K562 (cell line): ENCODE data around the gene MACROD2. TPM values are rescaled to one million over a fixed set of nuclear protein-coding genes. Genes with fewer than 3 reads are reported as not detected.

Experiments used
- ATAC-seq: fragments of 200-7000 bp; cut with Tn5 transposase; 3 replicates; pipeline ENCODE4 v1.9.1; 2020; ENCODE audit warnings: moderate library complexity
- BruUV-seq: library from RNA; stranded (reverse); fragments of 400-500 nt; replicated peaks from 2 replicates; lab custom pipeline; 2021; lab: Mats Ljungman, UMichigan
- CTCF ChIA-PET: fragments of 300-600 bp; formaldehyde crosslinking; extraction: SDS; loops from one replicate; lab custom pipeline; 2021; ENCODE audit warnings: low intra/inter-chr PET ratio; lab: Yijun Ruan, JAX
- POLR2A ChIA-PET: fragments of 300-600, 350-650 bp; sonication (Branson Sonifier 250); formaldehyde crosslinking; extraction: SDS; loops from one replicate; lab custom pipeline; 2021; ENCODE audit warnings: antibody characterized with exemption, inconsistent platforms; lab: Yijun Ruan, JAX
- DNase-seq, 4 experiments: peaks; one replicate each; pipeline versions ENCODE4 v3.0.0 to v3.0.0-alpha.2; 2011 to 2018; ENCODE audit warnings: low spot score in 3 of 4, mixed read lengths in 3 of 4; ENCODE audit errors: extremely low read depth in 1 of 4
- FAIRE-seq: peaks from 2 replicates; lab custom pipeline; 2011; peaks lifted over from hg19 to GRCh38; lab: Jason Lieb, UNC
- H2AFZ ChIP-seq: 2 replicates; pipeline ENCODE4 v1.6.0; 2011; ENCODE audit warnings: low read depth, low read length, control low read depth, inconsistent platforms
- H3K27ac ChIP-seq: fragments of 200-600 bp; 3 replicates; pipeline ENCODE4 v1.8.0; 2011; ENCODE audit warnings: low read depth, mild to moderate bottlenecking, control low read depth, inconsistent platforms, low read length, moderate library complexity, mixed read lengths; ENCODE audit errors: extremely low read depth
- H3K27me3 ChIP-seq, 2 experiments: fragments of 300-600 bp in 1 of 2; 2 replicates in 1 of 2; 3 replicates in 1 of 2; pipeline versions ENCODE4 v1.6.0 to v1.8.0; 2011; ENCODE audit warnings: inconsistent platforms in 2 of 2, low read length in 2 of 2, mild to moderate bottlenecking in 1 of 2, mixed read lengths in 1 of 2, moderate library complexity in 1 of 2; ENCODE audit not compliant: control insufficient read depth in 2 of 2, insufficient read depth in 2 of 2
- H3K36me3 ChIP-seq: fragments of 300-600 bp; 3 replicates; pipeline ENCODE4 v1.8.0; 2011; ENCODE audit warnings: mild to moderate bottlenecking, low read length, inconsistent platforms; ENCODE audit not compliant: control insufficient read depth, insufficient read depth
- H3K4me1 ChIP-seq, 2 experiments: fragments of 200-600 bp in 1 of 2; replicated peaks in 1 of 2; 2 replicates in 1 of 2; 3 replicates in 1 of 2; pipeline versions ENCODE4 v1.5.1 to v1.8.0; 2011; ENCODE audit warnings: inconsistent platforms in 2 of 2, low read length in 2 of 2, mild to moderate bottlenecking in 1 of 2, mixed read lengths in 1 of 2, moderate library complexity in 1 of 2; ENCODE audit not compliant: control insufficient read depth in 2 of 2, insufficient read depth in 2 of 2
- H3K4me2 ChIP-seq: 2 replicates; pipeline ENCODE4 v1.6.1; 2011; ENCODE audit warnings: low read length, control low read depth, inconsistent platforms, mixed read lengths; ENCODE audit not compliant: insufficient read depth
- H3K4me3 ChIP-seq: fragments of 200-600 bp; sonication (generic), shearing (Covaris generic); 2 replicates; pipeline ENCODE4 v1.5.1; 2016; ENCODE audit warnings: control low read depth, inconsistent platforms
- H3K79me2 ChIP-seq: fragments of 200-600 bp; 3 replicates; pipeline ENCODE4 v1.8.0; 2011; ENCODE audit warnings: low read length, inconsistent platforms; ENCODE audit not compliant: control insufficient read depth, insufficient read depth
- H3K9ac ChIP-seq, 2 experiments: 2 replicates each; pipeline versions ENCODE4 v1.6.0 to v1.6.1; 2011; ENCODE audit warnings: low read depth in 2 of 2, low read length in 2 of 2, control low read depth in 1 of 2, inconsistent platforms in 1 of 2, mild to moderate bottlenecking in 1 of 2, mixed read lengths in 1 of 2; ENCODE audit not compliant: insufficient read depth in 1 of 2
- H3K9me1 ChIP-seq: one replicate; pipeline ENCODE4 v1.6.0; 2011; ENCODE audit warnings: inconsistent platforms, mild to moderate bottlenecking, low read length, moderate library complexity; ENCODE audit not compliant: control insufficient read depth, insufficient read depth
- H3K9me3 ChIP-seq: replicated peaks from 2 replicates; pipeline ENCODE4 v1.5.1; 2011; ENCODE audit warnings: low read depth, low read length, inconsistent platforms; ENCODE audit not compliant: control insufficient read depth, insufficient read depth
- H4K20me1 ChIP-seq: replicated peaks from 2 replicates; pipeline ENCODE4 v1.6.1; 2011; ENCODE audit warnings: low read length, inconsistent platforms, mixed read lengths; ENCODE audit not compliant: control insufficient read depth, insufficient read depth
- COPS2 ChIP-seq: fragments of 450-650 bp; conservative IDR thresholded peaks from 2 replicates; pipeline ENCODE4 v1.6.1; 2016; ENCODE audit warnings: mild to moderate bottlenecking, moderate library complexity
- EHMT2 ChIP-seq: fragments of 450-650 bp; IDR thresholded peaks from 2 replicates; pipeline ENCODE4 v1.6.1; 2018; ENCODE audit warnings: antibody characterized with exemption
- GATA2 ChIP-seq: sonication (generic); formaldehyde crosslinking; IDR thresholded peaks from 2 replicates; pipeline ENCODE4 v1.4.0; 2020; ENCODE audit warnings: mild to moderate bottlenecking, missing genetic modification reagents
- GMEB1 ChIP-seq: fragments of 250-450 bp; sonication (Bioruptor Pico); IDR thresholded peaks from 2 replicates; pipeline ENCODE4 v1.4.0; 2020; ENCODE audit warnings: mild to moderate bottlenecking
- HNRNPK ChIP-seq: fragments of 200-400 bp; formaldehyde crosslinking; IDR thresholded peaks from one replicate; pipeline ENCODE4 v1.6.1; 2018; ENCODE audit warnings: mild to moderate bottlenecking, low read depth, low read length; ENCODE audit not compliant: poor library complexity, severe bottlenecking
- JUNB ChIP-seq: fragments of 450-650 bp; formaldehyde crosslinking; conservative IDR thresholded peaks from 2 replicates; pipeline ENCODE4 v1.4.0; 2020; ENCODE audit warnings: mild to moderate bottlenecking
- PHB2 ChIP-seq: fragments of 450-650 bp; IDR thresholded peaks from 2 replicates; pipeline ENCODE4 v1.6.1; 2017; ENCODE audit warnings: low read depth
- RFX7 ChIP-seq: fragments of 250-450 bp; sonication (Bioruptor Pico); IDR thresholded peaks from 2 replicates; pipeline ENCODE4 v1.5.1; 2021; ENCODE audit warnings: mild to moderate bottlenecking
- SMAD4 ChIP-seq: fragments of 250-450 bp; sonication (Bioruptor Pico); conservative IDR thresholded peaks from 2 replicates; pipeline ENCODE4 v1.8.0; 2021; ENCODE audit warnings: inconsistent platforms, mild to moderate bottlenecking, moderate library complexity
- TOE1 ChIP-seq, 2 experiments: fragments of 450-650 bp in 1 of 2; sonication (generic) in 1 of 2; formaldehyde crosslinking in 1 of 2; IDR thresholded peaks; 2 replicates each; pipeline versions ENCODE4 v1.7.1 to v1.8.0; 2016 to 2022; ENCODE audit warnings: borderline replicate concordance in 2 of 2, mild to moderate bottlenecking in 2 of 2, antibody characterized with exemption in 1 of 2, inconsistent platforms in 1 of 2, low read depth in 1 of 2, missing genetic modification reagents in 1 of 2, moderate library complexity in 1 of 2
- ZFP30 ChIP-seq: fragments of 250-450 bp; sonication (Bioruptor Pico); IDR thresholded peaks from 2 replicates; pipeline ENCODE4 v1.8.0; 2022; ENCODE audit warnings: moderate library complexity, mild to moderate bottlenecking, inconsistent platforms, borderline replicate concordance
- ZNF707 ChIP-seq: fragments of 250-450 bp; sonication (Bioruptor Pico); conservative IDR thresholded peaks from 2 replicates; pipeline ENCODE4 v1.8.0; 2022; ENCODE audit warnings: inconsistent platforms, mild to moderate bottlenecking, moderate library complexity
- ZNF75A ChIP-seq: fragments of 450-650 bp; formaldehyde crosslinking; IDR thresholded peaks from 2 replicates; pipeline ENCODE4 v1.4.0; 2020; ENCODE audit warnings: mild to moderate bottlenecking
- WGBS: fragments of 100-300 bp; shearing (Covaris generic); methylation state at CpG from one replicate; pipeline ENCODE4 v1.1.6; 2016; ENCODE audit warnings: low coverage, mixed read lengths; ENCODE audit not compliant: insufficient coverage; ENCODE audit errors: missing lambda C conversion rate; 5-methylcytosine and 5-hydroxymethylcytosine counted together
- in situ Hi-C: fragments of 300-500 bp; cut with MboI; formaldehyde crosslinking; loops from 4 replicates; pipeline ENCODE4 v1.15.0; 2018; ENCODE audit warnings: inconsistent platforms, mixed read lengths
- intact Hi-C: fragments of 100-400 bp; cut with micrococcal nuclease; formaldehyde crosslinking; loops from 2 replicates; pipeline ENCODE4 v1.14.2; 2022
- polyA plus RNA-seq, 8 experiments: library from polyadenylated mRNA; depleted of rRNA in 4 of 8; stranded (reverse) in 5 of 8; unstranded in 3 of 8; fragments of >200 nt; fragmentation: Nextera tagmentation in 2 of 8; fragmentation: Illumina TruSeq in 1 of 8; extraction: Ambion mirVana in 2 of 8; extraction: Trizol in 1 of 8; gene quantifications; 2 replicates each; pipeline versions ENCODE4 v1.2.1 to v1.2.3, GENCODE V29; 2011 to 2014; ENCODE audit warnings: inconsistent platforms in 1 of 8, missing spikeins in 1 of 8
- total RNA-seq, 7 experiments: library from RNA; depleted of rRNA in 6 of 7; stranded (reverse); fragments of >200 nt in 6 of 7; fragmentation: Illumina TruSeq in 2 of 7; extraction: Trizol in 2 of 7; gene quantifications; 2 replicates each; pipeline versions ENCODE4 v1.2.1 to v1.2.3, GENCODE V29; 2011 to 2021; ENCODE audit warnings: low replicate concordance in 1 of 7
- TF ChIP-seq, protein P1 (sequence below), 2 experiments: fragments of 450-650 bp; IDR thresholded peaks; 2 replicates each; pipeline ENCODE4 v1.6.1; 2016
- TF ChIP-seq, protein P2 (sequence below): sonication (generic); formaldehyde crosslinking; IDR thresholded peaks from 2 replicates; pipeline ENCODE4 v1.8.0; 2023; ENCODE audit warnings: missing genetic modification reagents, mild to moderate bottlenecking, borderline replicate concordance

Gene MACROD2
- total and polyA plus RNA-seq, 9 of the 15 experiments (the other 6 are each of a cell fraction or from before 2014, with no cell fraction given): not detected

DNA sequence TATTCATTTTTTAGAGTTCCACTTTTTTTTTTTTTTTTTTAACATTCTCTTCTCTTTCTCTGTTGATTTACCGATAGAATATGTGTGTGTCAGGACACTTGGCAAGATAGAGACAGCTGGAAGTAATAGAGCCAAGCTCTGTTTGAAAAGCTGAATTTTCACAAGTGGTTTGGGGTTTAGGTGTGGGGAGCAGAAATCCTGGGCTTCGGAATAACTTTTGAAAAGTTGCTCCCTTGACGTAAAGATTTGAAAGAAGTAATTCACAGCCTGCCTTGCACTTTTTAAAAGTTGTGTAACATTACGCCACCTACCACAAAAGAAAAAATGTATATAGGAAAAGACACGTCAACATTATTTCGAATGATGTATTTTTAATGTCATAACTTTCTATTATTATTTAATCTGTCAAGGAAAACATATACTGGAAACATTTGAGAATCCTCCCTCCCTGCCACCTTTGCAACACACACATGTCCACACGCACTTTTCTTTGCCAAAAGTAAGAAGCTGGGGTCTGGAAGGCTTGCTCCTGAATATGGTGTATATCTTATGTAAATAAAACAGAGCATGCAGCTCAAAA is 1660.1 kb downstream of the MACROD2 start:
- Histone ChIP-seq H3K9me1 (no peaks in the 10 kb centered on the region), H3K9me3 (no peaks in the 10 kb centered on the region), H3K4me1 (no peaks in the 10 kb centered on the region), H3K27ac (no peak overlapping the region), H3K36me3 (no peaks in the 10 kb centered on the region), H3K27me3 (no peaks in the 10 kb centered on the region), H4K20me1 (no peaks in the 10 kb centered on the region), H3K9ac (no peak overlapping the region), H2AFZ (no peak overlapping the region), H3K4me3 (no peak overlapping the region), H3K79me2 (no peaks in the 10 kb centered on the region), H3K4me2 (no peak overlapping the region)
- ChIA-PET CTCF (no interaction called here), POLR2A (no interaction called here)
- BruUV-seq: no TSS peak
- no peak for ATAC-seq
- no peak for DNase-seq
- WGBS: 2% methylated on average over 6 of the region's 7 CpGs
- intact Hi-C loops (no loop called here), in situ Hi-C loops (no loop called here)
- no peak for FAIRE-seq
- no peak for TF ChIP-seq PHB2
- no peak for TF ChIP-seq ZNF75A (CRISPR knock-in tag)
- TF ChIP-seq, protein P1, sequence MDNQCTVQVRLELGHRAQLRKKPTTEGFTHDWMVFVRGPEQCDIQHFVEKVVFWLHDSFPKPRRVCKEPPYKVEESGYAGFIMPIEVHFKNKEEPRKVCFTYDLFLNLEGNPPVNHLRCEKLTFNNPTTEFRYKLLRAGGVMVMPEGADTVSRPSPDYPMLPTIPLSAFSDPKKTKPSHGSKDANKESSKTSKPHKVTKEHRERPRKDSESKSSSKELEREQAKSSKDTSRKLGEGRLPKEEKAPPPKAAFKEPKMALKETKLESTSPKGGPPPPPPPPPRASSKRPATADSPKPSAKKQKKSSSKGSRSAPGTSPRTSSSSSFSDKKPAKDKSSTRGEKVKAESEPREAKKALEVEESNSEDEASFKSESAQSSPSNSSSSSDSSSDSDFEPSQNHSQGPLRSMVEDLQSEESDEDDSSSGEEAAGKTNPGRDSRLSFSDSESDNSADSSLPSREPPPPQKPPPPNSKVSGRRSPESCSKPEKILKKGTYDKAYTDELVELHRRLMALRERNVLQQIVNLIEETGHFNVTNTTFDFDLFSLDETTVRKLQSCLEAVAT (IDR thresholded peaks at IDR 0.05): no peak
- TF ChIP-seq ZFP30: no peak
- TF ChIP-seq HNRNPK: no peak
- no peak for TF ChIP-seq GATA2 (CRISPR knock-in tag)
- no peak for TF ChIP-seq RFX7 (CRISPR knock-in tag)
- no peak for TF ChIP-seq TOE1 (IDR thresholded peaks at IDR 0.05; ENCODE audit: borderline replicate concordance)
- no peak for TF ChIP-seq TOE1 (CRISPR knock-in tag; IDR thresholded peaks at IDR 0.05; ENCODE audit: borderline replicate concordance, low read depth)
- no peak for TF ChIP-seq GMEB1
- TF ChIP-seq, protein P2, sequence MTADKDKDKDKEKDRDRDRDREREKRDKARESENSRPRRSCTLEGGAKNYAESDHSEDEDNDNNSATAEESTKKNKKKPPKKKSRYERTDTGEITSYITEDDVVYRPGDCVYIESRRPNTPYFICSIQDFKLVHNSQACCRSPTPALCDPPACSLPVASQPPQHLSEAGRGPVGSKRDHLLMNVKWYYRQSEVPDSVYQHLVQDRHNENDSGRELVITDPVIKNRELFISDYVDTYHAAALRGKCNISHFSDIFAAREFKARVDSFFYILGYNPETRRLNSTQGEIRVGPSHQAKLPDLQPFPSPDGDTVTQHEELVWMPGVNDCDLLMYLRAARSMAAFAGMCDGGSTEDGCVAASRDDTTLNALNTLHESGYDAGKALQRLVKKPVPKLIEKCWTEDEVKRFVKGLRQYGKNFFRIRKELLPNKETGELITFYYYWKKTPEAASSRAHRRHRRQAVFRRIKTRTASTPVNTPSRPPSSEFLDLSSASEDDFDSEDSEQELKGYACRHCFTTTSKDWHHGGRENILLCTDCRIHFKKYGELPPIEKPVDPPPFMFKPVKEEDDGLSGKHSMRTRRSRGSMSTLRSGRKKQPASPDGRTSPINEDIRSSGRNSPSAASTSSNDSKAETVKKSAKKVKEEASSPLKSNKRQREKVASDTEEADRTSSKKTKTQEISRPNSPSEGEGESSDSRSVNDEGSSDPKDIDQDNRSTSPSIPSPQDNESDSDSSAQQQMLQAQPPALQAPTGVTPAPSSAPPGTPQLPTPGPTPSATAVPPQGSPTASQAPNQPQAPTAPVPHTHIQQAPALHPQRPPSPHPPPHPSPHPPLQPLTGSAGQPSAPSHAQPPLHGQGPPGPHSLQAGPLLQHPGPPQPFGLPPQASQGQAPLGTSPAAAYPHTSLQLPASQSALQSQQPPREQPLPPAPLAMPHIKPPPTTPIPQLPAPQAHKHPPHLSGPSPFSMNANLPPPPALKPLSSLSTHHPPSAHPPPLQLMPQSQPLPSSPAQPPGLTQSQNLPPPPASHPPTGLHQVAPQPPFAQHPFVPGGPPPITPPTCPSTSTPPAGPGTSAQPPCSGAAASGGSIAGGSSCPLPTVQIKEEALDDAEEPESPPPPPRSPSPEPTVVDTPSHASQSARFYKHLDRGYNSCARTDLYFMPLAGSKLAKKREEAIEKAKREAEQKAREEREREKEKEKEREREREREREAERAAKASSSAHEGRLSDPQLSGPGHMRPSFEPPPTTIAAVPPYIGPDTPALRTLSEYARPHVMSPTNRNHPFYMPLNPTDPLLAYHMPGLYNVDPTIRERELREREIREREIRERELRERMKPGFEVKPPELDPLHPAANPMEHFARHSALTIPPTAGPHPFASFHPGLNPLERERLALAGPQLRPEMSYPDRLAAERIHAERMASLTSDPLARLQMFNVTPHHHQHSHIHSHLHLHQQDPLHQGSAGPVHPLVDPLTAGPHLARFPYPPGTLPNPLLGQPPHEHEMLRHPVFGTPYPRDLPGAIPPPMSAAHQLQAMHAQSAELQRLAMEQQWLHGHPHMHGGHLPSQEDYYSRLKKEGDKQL (CRISPR knock-in tag): no peak
- no peak for TF ChIP-seq JUNB (CRISPR knock-in tag)
- TF ChIP-seq COPS2: no peak
- no peak for TF ChIP-seq SMAD4 (CRISPR knock-in tag)
- no peak for TF ChIP-seq ZNF707 (CRISPR knock-in tag)
- no peak for TF ChIP-seq EHMT2
